ENCODE measurements around the gene ROR1.

The ROR1 gene

DNA sequence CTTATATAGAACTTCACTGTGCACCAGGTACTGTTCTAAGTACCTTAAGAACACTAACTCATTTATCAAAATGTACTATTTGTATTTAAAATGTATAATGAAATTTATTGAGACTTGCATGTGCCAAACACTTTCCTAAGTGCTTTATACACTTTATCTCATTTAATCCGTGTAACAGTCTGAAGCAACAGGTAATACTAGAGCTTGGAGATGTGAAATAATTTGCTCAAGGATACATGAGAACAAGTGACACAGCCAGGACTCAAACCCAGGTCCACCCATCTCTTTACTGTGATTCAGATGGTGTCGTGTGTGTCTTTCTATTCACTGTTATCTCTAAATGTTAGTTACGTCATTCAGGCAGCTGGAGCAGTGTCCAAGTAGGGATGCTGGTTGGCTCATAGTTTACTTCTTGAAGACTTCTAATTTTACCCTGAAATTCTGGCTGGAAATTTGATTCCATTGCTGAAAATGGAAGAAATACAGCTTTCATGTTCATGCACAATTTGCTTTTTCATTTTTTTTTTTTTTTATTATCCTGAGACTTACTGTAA lies 259.9 kb downstream of the ROR1 start:
- no peak overlapping the region for H3K4me3 Mint-ChIP-seq
- H3K36me3 Mint-ChIP-seq (ENCODE audit: low read depth): peaks cover 32% of the 10 kb centered on the region
- peaks cover 7% of the 10 kb centered on the region for H3K9me3 Mint-ChIP-seq
- peaks cover 30% of the 10 kb centered on the region for H3K4me1 Mint-ChIP-seq
- TF ChIP-seq, protein P1, sequence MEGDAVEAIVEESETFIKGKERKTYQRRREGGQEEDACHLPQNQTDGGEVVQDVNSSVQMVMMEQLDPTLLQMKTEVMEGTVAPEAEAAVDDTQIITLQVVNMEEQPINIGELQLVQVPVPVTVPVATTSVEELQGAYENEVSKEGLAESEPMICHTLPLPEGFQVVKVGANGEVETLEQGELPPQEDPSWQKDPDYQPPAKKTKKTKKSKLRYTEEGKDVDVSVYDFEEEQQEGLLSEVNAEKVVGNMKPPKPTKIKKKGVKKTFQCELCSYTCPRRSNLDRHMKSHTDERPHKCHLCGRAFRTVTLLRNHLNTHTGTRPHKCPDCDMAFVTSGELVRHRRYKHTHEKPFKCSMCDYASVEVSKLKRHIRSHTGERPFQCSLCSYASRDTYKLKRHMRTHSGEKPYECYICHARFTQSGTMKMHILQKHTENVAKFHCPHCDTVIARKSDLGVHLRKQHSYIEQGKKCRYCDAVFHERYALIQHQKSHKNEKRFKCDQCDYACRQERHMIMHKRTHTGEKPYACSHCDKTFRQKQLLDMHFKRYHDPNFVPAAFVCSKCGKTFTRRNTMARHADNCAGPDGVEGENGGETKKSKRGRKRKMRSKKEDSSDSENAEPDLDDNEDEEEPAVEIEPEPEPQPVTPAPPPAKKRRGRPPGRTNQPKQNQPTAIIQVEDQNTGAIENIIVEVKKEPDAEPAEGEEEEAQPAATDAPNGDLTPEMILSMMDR (IDR thresholded peaks at IDR 0.05; ENCODE audit: unreplicated experiment in 3 of 3): no peak
- H3K27ac Mint-ChIP-seq: peak overlapping the region in 2 of 3 experiments; percentile 17 to 69
- no peaks in the 10 kb centered on the region for H3K27me3 Mint-ChIP-seq (ENCODE audit: low read depth)

DNA sequence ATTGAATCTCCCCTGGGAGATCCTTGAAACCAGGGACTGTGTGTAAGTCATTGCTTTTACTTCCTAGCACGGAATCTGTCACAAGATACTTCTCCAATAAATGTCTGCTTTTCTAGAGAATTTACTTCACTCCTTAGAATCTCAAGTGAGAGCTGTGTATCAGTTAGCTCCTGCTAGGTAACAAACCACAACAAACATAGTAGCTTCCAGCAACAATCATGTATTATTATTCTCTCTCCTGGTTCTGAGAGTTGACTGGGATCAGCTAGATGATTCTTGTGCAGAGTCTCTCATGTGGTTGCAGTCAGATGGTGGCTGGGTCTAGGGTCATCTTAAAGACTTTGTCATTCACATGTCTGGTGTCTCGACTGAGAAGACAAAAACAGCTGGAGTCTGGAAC lies 262.7 kb downstream of the ROR1 start:
- Mint-ChIP-seq H3K27me3 (ENCODE audit: low read depth) (no peaks in the 10 kb centered on the region), H3K9me3 (no peaks in the 10 kb centered on the region), H3K4me1 (peaks cover 55% of the 10 kb centered on the region), H3K4me3 (no peak overlapping the region), H3K36me3 (ENCODE audit: low read depth) (peaks cover 16% of the 10 kb centered on the region), H3K27ac (no peak overlapping the region)
- TF ChIP-seq, protein P1 (IDR thresholded peaks at IDR 0.05; ENCODE audit: unreplicated experiment in 3 of 3): no peak

DNA sequence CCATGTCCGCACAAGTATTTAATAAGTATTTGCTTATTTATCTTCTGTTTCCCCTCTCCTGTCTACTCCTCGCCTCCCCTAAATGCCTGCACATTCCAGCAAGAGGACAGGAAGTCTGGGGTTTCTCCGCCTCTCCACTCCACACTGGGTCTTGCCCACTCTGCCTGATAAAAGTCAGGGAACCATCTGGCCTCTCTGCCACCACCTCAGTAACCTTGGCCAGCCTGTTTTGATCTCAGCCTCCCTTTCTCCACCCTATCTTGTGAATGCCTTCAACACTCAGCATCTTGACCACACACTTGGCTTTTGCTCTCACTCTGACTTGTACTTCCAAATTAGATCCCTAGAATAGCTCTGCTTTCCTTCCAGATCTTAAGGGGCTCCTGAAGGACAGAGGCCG lies 264.3 kb downstream of the ROR1 start:
- TF ChIP-seq, protein P1 (IDR thresholded peaks at IDR 0.05; ENCODE audit: unreplicated experiment in 3 of 3): no peak
- H3K27me3 Mint-ChIP-seq (ENCODE audit: low read depth): no peaks in the 10 kb centered on the region
- peaks cover 16% of the 10 kb centered on the region for H3K36me3 Mint-ChIP-seq (ENCODE audit: low read depth)
- H3K4me1 Mint-ChIP-seq: peaks cover 70% of the 10 kb centered on the region
- no peak overlapping the region for H3K4me3 Mint-ChIP-seq
- peak overlapping the region; percentile 67 to 87 (median 87) for H3K27ac Mint-ChIP-seq
- H3K9me3 Mint-ChIP-seq: no peaks in the 10 kb centered on the region

DNA sequence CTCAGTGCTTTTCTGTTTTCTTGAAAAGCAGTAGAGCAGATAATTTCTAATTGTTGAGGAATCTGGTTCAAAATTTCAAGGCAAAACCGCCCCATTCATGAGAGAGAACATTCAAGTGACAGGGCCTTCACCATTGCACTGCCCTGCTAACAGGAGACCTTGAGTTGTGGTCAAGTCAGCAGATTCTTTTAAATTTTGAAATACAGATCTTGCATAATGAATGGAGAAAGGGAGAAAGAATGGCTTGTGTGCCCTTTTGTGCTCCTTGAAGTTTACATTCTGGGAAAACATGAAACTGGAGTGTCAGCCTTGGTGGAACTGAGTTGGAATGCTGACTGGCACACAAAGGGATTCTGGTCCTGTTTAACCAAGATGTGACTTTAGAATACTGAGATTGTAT lies 265.1 kb downstream of the ROR1 start:
- Mint-ChIP-seq H3K4me3 (no peak overlapping the region), H3K27me3 (ENCODE audit: low read depth) (no peaks in the 10 kb centered on the region)
- TF ChIP-seq, protein P1 (IDR thresholded peaks at IDR 0.05; ENCODE audit: unreplicated experiment in 3 of 3): no peak

DNA sequence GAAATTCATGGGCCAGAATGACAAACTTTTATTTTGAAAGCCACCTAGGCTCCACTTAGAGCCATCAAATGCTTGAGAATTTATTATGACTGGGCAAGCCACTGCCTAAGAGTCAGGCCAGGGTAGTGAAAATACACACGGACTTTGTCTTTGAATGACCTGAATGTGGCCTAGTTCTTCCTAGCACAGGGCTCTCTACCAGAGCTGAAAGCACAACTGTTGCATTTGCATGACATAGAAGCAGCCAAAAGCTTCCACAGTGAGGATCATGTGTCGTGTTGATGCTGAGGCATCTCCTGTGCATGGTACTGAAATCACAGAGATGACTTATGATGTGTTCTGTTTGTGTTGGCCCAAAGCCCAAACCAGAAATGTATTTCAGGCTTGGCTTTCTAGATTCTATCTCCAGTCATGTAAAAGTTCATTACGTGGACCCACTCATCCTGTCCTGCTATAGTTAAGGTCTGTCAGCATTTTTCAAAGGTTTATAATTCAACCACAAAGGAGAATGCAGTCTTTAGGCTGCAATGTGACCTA lies 265.6 kb downstream of the ROR1 start:
- Mint-ChIP-seq H3K27me3 (ENCODE audit: low read depth) (no peaks in the 10 kb centered on the region), H3K27ac (peak overlapping the region; percentile 67 to 87 (median 87)), H3K9me3 (no peaks in the 10 kb centered on the region), H3K4me3 (peak overlapping the region in 1 of 3 experiments; percentile 3), H3K4me1 (peaks cover 75% of the 10 kb centered on the region), H3K36me3 (ENCODE audit: low read depth) (peaks cover 16% of the 10 kb centered on the region)
- TF ChIP-seq, protein P1 (IDR thresholded peaks at IDR 0.05; ENCODE audit: unreplicated experiment in 3 of 3): no peak

More for the DNA sequence above, 265.1 kb downstream of the ROR1 start:
- no peaks in the 10 kb centered on the region for H3K9me3 Mint-ChIP-seq
- peaks cover 16% of the 10 kb centered on the region for H3K36me3 Mint-ChIP-seq (ENCODE audit: low read depth)
- H3K27ac Mint-ChIP-seq: peak overlapping the region; percentile 67 to 87 (median 87)
- peaks cover 78% of the 10 kb centered on the region for H3K4me1 Mint-ChIP-seq
